Neural progenitor cell (in vitro differentiated cells): ENCODE measurements around the gene SMYD3. TPM values are rescaled to one million over a fixed set of nuclear protein-coding genes. Genes with fewer than 3 reads are reported as not detected.

Experiments used
- DNase-seq: peaks from one replicate; pipeline ENCODE4 v3.0.0-alpha.2; 2016; ENCODE audit warnings: low spot score
- H2AFZ ChIP-seq: fragments of 200-600 bp; sonication (generic); replicated peaks from 2 replicates; pipeline ENCODE4 v1.6.1; 2016; ENCODE audit warnings: antibody characterized with exemption
- H3F3A ChIP-seq: fragments of 200-600 bp; sonication (generic); 2 replicates; pipeline ENCODE4 v1.6.1; 2016; ENCODE audit warnings: antibody characterized with exemption, low read depth
- H3K27ac ChIP-seq: fragments of 200-600 bp; sonication (generic); 2 replicates; pipeline ENCODE4 v1.5.1; 2016; ENCODE audit warnings: mild to moderate bottlenecking
- H3K27me3 ChIP-seq: fragments of 200-600 bp; sonication (generic); 2 replicates; pipeline ENCODE4 v1.6.1; 2016; ENCODE audit warnings: mild to moderate bottlenecking, moderate library complexity
- H3K36me3 ChIP-seq: fragments of 200-600 bp; sonication (generic); 2 replicates; pipeline ENCODE4 v1.5.1; 2016
- H3K4me1 ChIP-seq: fragments of 200-600 bp; sonication (generic); 2 replicates; pipeline ENCODE4 v1.6.1; 2016; ENCODE audit warnings: mixed run types
- H3K4me2 ChIP-seq: fragments of 200-600 bp; sonication (generic); 2 replicates; pipeline ENCODE4 v1.6.1; 2016
- H3K4me3 ChIP-seq: fragments of 200-600 bp; sonication (generic); 2 replicates; pipeline ENCODE4 v1.5.1; 2016
- H3K79me2 ChIP-seq: fragments of 200-600 bp; sonication (generic); 2 replicates; pipeline ENCODE4 v1.6.1; 2016; ENCODE audit warnings: low read depth
- H3K9ac ChIP-seq: fragments of 200-600 bp; sonication (generic); 2 replicates; pipeline ENCODE4 v1.6.1; 2016
- H3K9me3 ChIP-seq: fragments of 200-600 bp; sonication (generic); 2 replicates; pipeline ENCODE4 v1.5.1; 2016; ENCODE audit warnings: low read depth
- H4K20me1 ChIP-seq: fragments of 200-600 bp; sonication (generic); 2 replicates; pipeline ENCODE4 v1.6.1; 2016; ENCODE audit warnings: low read depth
- H3K27ac Mint-ChIP-seq: 3 replicates; pipeline ENCODE4 v1.8.0; 2021; ENCODE audit warnings: mixed read lengths
- H3K27me3 Mint-ChIP-seq: 2 replicates; pipeline ENCODE4 v1.8.0; 2022; ENCODE audit warnings: low read depth, mild to moderate bottlenecking, inconsistent platforms, moderate library complexity, mixed read lengths; ENCODE audit not compliant: insufficient read depth
- H3K36me3 Mint-ChIP-seq: 3 replicates; pipeline ENCODE4 v1.8.0; 2021; ENCODE audit warnings: mixed read lengths
- H3K4me1 Mint-ChIP-seq: 3 replicates; pipeline ENCODE4 v1.8.0; 2021; ENCODE audit warnings: mixed read lengths
- H3K4me3 Mint-ChIP-seq: 3 replicates; pipeline ENCODE4 v1.8.0; 2021; ENCODE audit warnings: mild to moderate bottlenecking, moderate library complexity, mixed read lengths
- H3K9me3 Mint-ChIP-seq: 3 replicates; pipeline ENCODE4 v1.8.0; 2020; ENCODE audit warnings: mixed read lengths
- EZH2 ChIP-seq: fragments of 200-600 bp; sonication (generic); IDR thresholded peaks from 2 replicates; pipeline ENCODE4 v1.6.1; 2017; ENCODE audit warnings: antibody characterized with exemption, mild to moderate bottlenecking, moderate library complexity
- EZH2phosphoT487 ChIP-seq: fragments of 200-600 bp; sonication (generic); IDR thresholded peaks from 2 replicates; pipeline ENCODE4 v1.6.1; 2017; ENCODE audit warnings: antibody characterized with exemption
- total RNA-seq: library from RNA; depleted of rRNA; stranded (reverse); fragments of >200 nt; gene quantifications from 2 replicates; pipeline ENCODE4 v1.2.3, GENCODE V29; 2015; ENCODE audit warnings: low replicate concordance
- TF ChIP-seq, protein P1 (sequence below): fragments of 200-600 bp; sonication (generic); IDR thresholded peaks from 2 replicates; pipeline ENCODE4 v1.5.1; 2017; ENCODE audit warnings: antibody characterized with exemption, mild to moderate bottlenecking

Gene SMYD3
- total RNA-seq, 1 donor from 2014 or later: 43.2 TPM

- H3K9me3 Mint-ChIP-seq: no peaks in the 10 kb centered on the region
- no peak overlapping the region for H3K9ac ChIP-seq
- H3K36me3 ChIP-seq: no peaks in the 10 kb centered on the region
- H3K79me2 ChIP-seq: no peaks in the 10 kb centered on the region
- H3K9me3 ChIP-seq: no peaks in the 10 kb centered on the region
- H2AFZ ChIP-seq: no peak overlapping the region
- no peak overlapping the region for H3K27ac Mint-ChIP-seq
- no peaks in the 10 kb centered on the region for H3K27me3 ChIP-seq
- no peaks in the 10 kb centered on the region for H3F3A ChIP-seq
- DNase-seq: no peak
- no peak overlapping the region for H3K4me3 ChIP-seq
- peaks cover 6% of the 10 kb centered on the region for H3K4me1 ChIP-seq
- no peaks in the 10 kb centered on the region for H4K20me1 ChIP-seq
- no peaks in the 10 kb centered on the region for H3K27me3 Mint-ChIP-seq
- H3K36me3 Mint-ChIP-seq: peaks cover 2% of the 10 kb centered on the region
- no peak overlapping the region for H3K4me2 ChIP-seq
- H3K4me3 Mint-ChIP-seq: no peak overlapping the region
- H3K4me1 Mint-ChIP-seq: peaks cover 15% of the 10 kb centered on the region
- H3K27ac ChIP-seq: no peak overlapping the region
- no peak for TF ChIP-seq EZH2phosphoT487
- TF ChIP-seq, protein P1, sequence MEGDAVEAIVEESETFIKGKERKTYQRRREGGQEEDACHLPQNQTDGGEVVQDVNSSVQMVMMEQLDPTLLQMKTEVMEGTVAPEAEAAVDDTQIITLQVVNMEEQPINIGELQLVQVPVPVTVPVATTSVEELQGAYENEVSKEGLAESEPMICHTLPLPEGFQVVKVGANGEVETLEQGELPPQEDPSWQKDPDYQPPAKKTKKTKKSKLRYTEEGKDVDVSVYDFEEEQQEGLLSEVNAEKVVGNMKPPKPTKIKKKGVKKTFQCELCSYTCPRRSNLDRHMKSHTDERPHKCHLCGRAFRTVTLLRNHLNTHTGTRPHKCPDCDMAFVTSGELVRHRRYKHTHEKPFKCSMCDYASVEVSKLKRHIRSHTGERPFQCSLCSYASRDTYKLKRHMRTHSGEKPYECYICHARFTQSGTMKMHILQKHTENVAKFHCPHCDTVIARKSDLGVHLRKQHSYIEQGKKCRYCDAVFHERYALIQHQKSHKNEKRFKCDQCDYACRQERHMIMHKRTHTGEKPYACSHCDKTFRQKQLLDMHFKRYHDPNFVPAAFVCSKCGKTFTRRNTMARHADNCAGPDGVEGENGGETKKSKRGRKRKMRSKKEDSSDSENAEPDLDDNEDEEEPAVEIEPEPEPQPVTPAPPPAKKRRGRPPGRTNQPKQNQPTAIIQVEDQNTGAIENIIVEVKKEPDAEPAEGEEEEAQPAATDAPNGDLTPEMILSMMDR: no peak
- TF ChIP-seq EZH2: no peak
Observed at GRCh38 chr1:245987219-245987545, 519.9 kb downstream of the SMYD3 start.

- Mint-ChIP-seq H3K9me3 (no peaks in the 10 kb centered on the region), H3K4me1 (peaks cover 15% of the 10 kb centered on the region), H3K27ac (no peak overlapping the region), H3K4me3 (no peak overlapping the region), H3K27me3 (no peaks in the 10 kb centered on the region), H3K36me3 (peaks cover 2% of the 10 kb centered on the region)
- Histone ChIP-seq H3K4me1 (peaks cover 6% of the 10 kb centered on the region), H3K27me3 (no peaks in the 10 kb centered on the region), H3K4me2 (no peak overlapping the region), H3F3A (no peaks in the 10 kb centered on the region), H4K20me1 (no peaks in the 10 kb centered on the region), H3K9ac (no peak overlapping the region), H3K79me2 (no peaks in the 10 kb centered on the region), H2AFZ (no peak overlapping the region), H3K27ac (no peak overlapping the region), H3K9me3 (no peaks in the 10 kb centered on the region), H3K4me3 (no peak overlapping the region), H3K36me3 (no peaks in the 10 kb centered on the region)
- TF ChIP-seq EZH2 (no peak), EZH2phosphoT487 (no peak)
- TF ChIP-seq, protein P1: no peak
- DNase-seq: no peak
Observed at GRCh38 chr1:245986404-245987218, 520.5 kb downstream of the SMYD3 start.

GRCh38 chr1:245984390-245985155 lies 522.5 kb downstream of the SMYD3 start:
- Histone ChIP-seq H3K27ac (no peak overlapping the region), H3K79me2 (no peaks in the 10 kb centered on the region), H3K27me3 (no peaks in the 10 kb centered on the region), H3K9ac (no peak overlapping the region), H3K9me3 (no peaks in the 10 kb centered on the region), H2AFZ (no peak overlapping the region), H3K36me3 (no peaks in the 10 kb centered on the region), H4K20me1 (no peaks in the 10 kb centered on the region), H3K4me1 (peaks cover 6% of the 10 kb centered on the region), H3K4me2 (no peak overlapping the region), H3K4me3 (no peak overlapping the region), H3F3A (no peaks in the 10 kb centered on the region)
- H3K27me3 Mint-ChIP-seq: no peaks in the 10 kb centered on the region
- DNase-seq: no peak
- H3K9me3 Mint-ChIP-seq: no peaks in the 10 kb centered on the region
- TF ChIP-seq EZH2phosphoT487 (no peak), EZH2 (no peak)
- TF ChIP-seq, protein P1: no peak
- peaks cover 15% of the 10 kb centered on the region for H3K4me1 Mint-ChIP-seq
- H3K36me3 Mint-ChIP-seq: peaks cover 2% of the 10 kb centered on the region
- no peak overlapping the region for H3K4me3 Mint-ChIP-seq
- H3K27ac Mint-ChIP-seq: no peak overlapping the region
